ENCODE results near the gene RNF168.
"Not testable (repeated sequence)": the region's sequence is repeated elsewhere in the genome, so short reads cannot be mapped to it uniquely, and the experiment has no call there.

RNF168 gene

GRCh38 chr3:196517919-196518318 lies 14.4 kb upstream of the RNF168 start:
- TF ChIP-seq POLR2A (IDR thresholded peaks at IDR 0.05; ENCODE audit: low read depth, low read length), result no peak
- TF ChIP-seq POLR2AphosphoS5 (IDR thresholded peaks at IDR 0.05; ENCODE audit: low read depth, low read length), result no peak
- no peak for TF ChIP-seq PAX5 (IDR thresholded peaks at IDR 0.05; ENCODE audit: insufficient read depth, low read length, severe bottlenecking)
- TF ChIP-seq TAF1 (IDR thresholded peaks at IDR 0.05; ENCODE audit: low read depth, low read length), result no peak
- TF ChIP-seq SPI1 (IDR thresholded peaks at IDR 0.05; ENCODE audit: low read depth, low read length), result no peak
- TF ChIP-seq POU2F2 (IDR thresholded peaks at IDR 0.05; ENCODE audit: low read depth, low read length), result no peak
- DNase-seq (ENCODE audit: insufficient read length, low spot score) (no peak), FAIRE-seq (no peak)

DNA sequence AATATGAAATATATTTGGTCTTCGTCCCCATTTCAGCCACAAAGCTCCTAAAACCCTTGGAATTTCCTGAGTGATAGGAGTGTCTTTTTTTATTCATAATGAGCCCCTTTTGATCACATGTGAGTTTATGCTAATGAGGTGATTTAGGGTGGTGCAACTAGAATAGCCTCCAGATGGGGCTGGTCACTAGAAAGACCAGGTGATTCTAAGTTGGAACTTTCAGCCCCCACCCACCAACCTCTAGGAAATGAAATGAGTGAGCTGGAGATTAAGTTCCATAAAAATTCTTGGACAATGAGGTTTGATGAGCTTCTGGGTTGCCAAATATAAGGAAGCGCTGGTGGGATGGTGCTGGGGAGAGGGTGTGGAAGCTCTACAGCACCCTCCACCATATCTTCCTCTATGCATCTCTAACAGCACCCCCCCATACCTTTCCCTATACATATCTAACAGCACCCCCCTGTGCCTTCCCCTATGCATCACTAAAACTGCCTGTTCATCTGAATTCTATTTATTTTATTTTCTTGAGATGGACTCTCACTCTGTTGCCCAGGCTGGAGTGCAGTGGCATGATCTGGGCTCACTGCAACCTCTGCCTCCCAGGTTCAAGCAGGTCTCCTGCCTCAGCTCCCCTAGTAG lies 13.7 kb upstream of the RNF168 start:
- DNase-seq (ENCODE audit: insufficient read length, low spot score) (no peak), FAIRE-seq (no peak)
- TF ChIP-seq PAX5 (IDR thresholded peaks at IDR 0.05; ENCODE audit: insufficient read depth, low read length, severe bottlenecking) (no peak), POU2F2 (IDR thresholded peaks at IDR 0.05; ENCODE audit: low read depth, low read length) (no peak), SPI1 (IDR thresholded peaks at IDR 0.05; ENCODE audit: low read depth, low read length) (no peak), TAF1 (IDR thresholded peaks at IDR 0.05; ENCODE audit: low read depth, low read length) (no peak), POLR2AphosphoS5 (IDR thresholded peaks at IDR 0.05; ENCODE audit: low read depth, low read length) (no peak), POLR2A (IDR thresholded peaks at IDR 0.05; ENCODE audit: low read depth, low read length) (no peak)

GRCh38 chr3:196514913-196515621 lies 11.5 kb upstream of the RNF168 start, which contains the start of gene SMCO1:
Gene SMCO1, minus strand, starts transcription at chr3:196515346. Its CDS starts 137 bp downstream, at chr3:196515209.
- no peak for TF ChIP-seq POLR2AphosphoS5 (IDR thresholded peaks at IDR 0.05; ENCODE audit: low read depth, low read length)
- TF ChIP-seq POLR2A (IDR thresholded peaks at IDR 0.05; ENCODE audit: low read depth, low read length), result no peak
- TF ChIP-seq SPI1 (IDR thresholded peaks at IDR 0.05; ENCODE audit: low read depth, low read length), result no peak
- TF ChIP-seq TAF1 (IDR thresholded peaks at IDR 0.05; ENCODE audit: low read depth, low read length), result no peak
- TF ChIP-seq PAX5 (IDR thresholded peaks at IDR 0.05; ENCODE audit: insufficient read depth, low read length, severe bottlenecking), result no peak
- TF ChIP-seq POU2F2 (IDR thresholded peaks at IDR 0.05; ENCODE audit: low read depth, low read length), result no peak

GRCh38 chr3:196514350-196514716 lies 10.8 kb upstream of the RNF168 start:
- TF ChIP-seq SPI1 (IDR thresholded peaks at IDR 0.05; ENCODE audit: low read depth, low read length) (no peak), POLR2AphosphoS5 (IDR thresholded peaks at IDR 0.05; ENCODE audit: low read depth, low read length) (no peak), POLR2A (IDR thresholded peaks at IDR 0.05; ENCODE audit: low read depth, low read length) (no peak), PAX5 (IDR thresholded peaks at IDR 0.05; ENCODE audit: insufficient read depth, low read length, severe bottlenecking) (no peak), TAF1 (IDR thresholded peaks at IDR 0.05; ENCODE audit: low read depth, low read length) (no peak), POU2F2 (IDR thresholded peaks at IDR 0.05; ENCODE audit: low read depth, low read length) (no peak)
- DNase-seq (ENCODE audit: insufficient read length, low spot score) (no peak), FAIRE-seq (no peak)

More at GRCh38 chr3:196514913-196515621, 11.5 kb upstream of the RNF168 start, which contains the start of gene SMCO1:
- no peak for DNase-seq (ENCODE audit: insufficient read length, low spot score)
- FAIRE-seq, result no peak

DNA sequence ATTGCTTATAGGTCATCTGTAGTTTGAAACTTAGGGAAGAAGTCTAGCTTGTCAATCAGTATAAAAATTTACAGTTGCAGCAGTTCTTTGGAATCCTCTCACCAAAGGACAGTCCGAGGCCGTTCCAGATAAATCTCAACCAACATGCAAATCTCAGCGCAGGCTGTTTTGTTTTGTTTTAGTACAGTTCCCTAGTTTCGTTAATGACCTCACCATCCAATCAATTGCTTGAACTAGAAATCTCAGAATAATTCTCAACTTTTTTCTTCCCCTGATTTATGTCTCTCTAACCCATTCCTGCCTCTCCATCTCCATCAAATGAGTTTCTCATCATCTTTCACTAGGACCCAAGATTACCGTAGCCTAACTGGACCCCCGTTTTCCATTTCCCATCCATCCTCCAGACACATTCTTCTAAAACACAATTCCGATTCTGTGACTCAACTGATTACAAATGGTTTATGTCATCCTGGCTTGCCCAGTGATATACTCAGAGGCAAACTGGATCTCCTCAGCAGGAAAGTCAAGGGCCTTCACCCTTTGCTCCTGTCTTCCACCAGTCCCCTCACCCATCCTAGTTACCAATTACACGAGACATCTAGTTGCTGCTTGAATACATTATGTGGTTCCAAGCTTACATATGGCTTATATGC lies 10.3 kb upstream of the RNF168 start:
- FAIRE-seq (peak; percentile 76), DNase-seq (ENCODE audit: insufficient read length, low spot score) (no peak)
- no peak for TF ChIP-seq TAF1 (IDR thresholded peaks at IDR 0.05; ENCODE audit: low read depth, low read length)
- no peak for TF ChIP-seq POU2F2 (IDR thresholded peaks at IDR 0.05; ENCODE audit: low read depth, low read length)
- TF ChIP-seq POLR2AphosphoS5 (IDR thresholded peaks at IDR 0.05; ENCODE audit: low read depth, low read length), result no peak
- no peak for TF ChIP-seq PAX5 (IDR thresholded peaks at IDR 0.05; ENCODE audit: insufficient read depth, low read length, severe bottlenecking)
- TF ChIP-seq SPI1 (IDR thresholded peaks at IDR 0.05; ENCODE audit: low read depth, low read length), result no peak
- TF ChIP-seq POLR2A (IDR thresholded peaks at IDR 0.05; ENCODE audit: low read depth, low read length), result no peak

GRCh38 chr3:196511646-196512425 lies 8.3 kb upstream of the RNF168 start:
- FAIRE-seq; DNase-seq (ENCODE audit: insufficient read length, low spot score): not testable (repeated sequence)

DNA sequence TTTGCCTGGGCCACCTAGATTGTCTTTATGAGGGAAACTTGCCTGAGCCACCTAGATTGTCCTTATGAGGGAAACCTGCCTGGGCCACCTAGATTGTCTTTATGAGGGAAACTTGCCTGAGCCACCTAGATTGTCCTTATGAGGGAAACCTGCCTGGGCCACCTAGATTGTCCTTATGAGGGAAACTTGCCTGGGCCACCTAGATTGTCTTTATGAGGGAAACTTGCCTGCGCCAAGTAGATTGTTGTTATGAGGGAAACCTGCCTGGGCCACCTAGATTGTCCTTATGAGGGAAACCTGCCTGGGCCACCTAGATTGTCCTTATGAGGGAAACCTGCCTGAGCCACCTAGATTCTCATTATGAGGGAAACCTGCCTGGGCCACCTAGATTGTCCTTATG lies 7.5 kb upstream of the RNF168 start:
- FAIRE-seq; DNase-seq (ENCODE audit: insufficient read length, low spot score): not testable (repeated sequence)

DNA sequence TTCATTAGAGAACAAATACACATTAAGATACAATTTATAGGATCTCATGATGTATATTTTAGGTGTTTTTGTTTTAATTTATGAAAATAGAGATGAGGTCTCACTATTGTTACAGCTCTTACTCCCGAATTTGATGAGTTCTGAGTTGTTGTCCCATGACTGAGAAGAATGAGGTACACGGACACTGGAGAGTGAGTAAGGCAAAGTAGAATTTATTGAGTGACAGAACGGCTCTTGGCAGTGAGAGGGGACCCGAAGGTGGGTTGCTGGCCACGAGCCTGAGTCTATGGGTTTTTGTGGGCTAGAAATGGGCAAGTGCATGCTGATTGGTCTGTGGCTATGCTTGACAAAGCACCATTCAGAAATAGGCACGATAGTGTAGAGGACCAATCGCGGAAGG lies 3.1 kb upstream of the RNF168 start:
- FAIRE-seq, result no peak
- no peak for DNase-seq (ENCODE audit: insufficient read length, low spot score)
- TF ChIP-seq POLR2AphosphoS5 (IDR thresholded peaks at IDR 0.05; ENCODE audit: low read depth, low read length), result no peak
- no peak for TF ChIP-seq SPI1 (IDR thresholded peaks at IDR 0.05; ENCODE audit: low read depth, low read length)
- TF ChIP-seq POU2F2 (IDR thresholded peaks at IDR 0.05; ENCODE audit: low read depth, low read length), result no peak
- TF ChIP-seq PAX5 (IDR thresholded peaks at IDR 0.05; ENCODE audit: insufficient read depth, low read length, severe bottlenecking), result no peak
- no peak for TF ChIP-seq POLR2A (IDR thresholded peaks at IDR 0.05; ENCODE audit: low read depth, low read length)
- TF ChIP-seq TAF1 (IDR thresholded peaks at IDR 0.05; ENCODE audit: low read depth, low read length), result no peak

DNA sequence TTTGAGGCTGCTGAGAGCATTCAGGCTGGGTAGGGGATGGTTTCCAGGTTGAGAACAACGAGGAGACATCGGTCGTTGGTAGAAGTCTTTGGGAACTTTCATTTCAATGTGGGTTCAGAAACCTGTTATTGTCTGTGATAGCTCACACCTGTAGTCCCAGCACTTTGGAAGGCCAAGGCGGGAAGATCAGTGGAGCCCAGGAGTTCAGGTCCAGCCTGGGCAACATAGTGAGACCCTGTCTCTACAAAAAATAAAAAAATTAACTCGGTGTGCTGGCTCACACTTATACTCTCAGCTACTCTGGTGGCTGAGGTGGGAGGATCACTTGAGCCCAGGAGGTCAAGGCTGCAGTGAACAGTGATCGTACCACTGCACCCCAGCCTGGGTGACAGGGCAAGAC lies 988 bp upstream of the RNF168 start:
- TF ChIP-seq SPI1 (IDR thresholded peaks at IDR 0.05; ENCODE audit: low read depth, low read length), result no peak
- no peak for TF ChIP-seq PAX5 (IDR thresholded peaks at IDR 0.05; ENCODE audit: insufficient read depth, low read length, severe bottlenecking)
- no peak for FAIRE-seq
- no peak for DNase-seq (ENCODE audit: insufficient read length, low spot score)

- not testable (repeated sequence) for DNase-seq (ENCODE audit: insufficient read length, low spot score); FAIRE-seq
These were observed 470 bp upstream of the RNF168 start for GRCh38 chr3:196504077-196504398.
